HG03280 (cell line): ENCODE results near the gene PMIS2.
A peak's percentile ranks its signal among the peaks of the same experiment; 100 is the strongest.

Experiments used
- ATAC-seq: cut with Tn5 transposase; IDR thresholded peaks from one replicate; pipeline ENCODE4 v1.9.1; 2021; ENCODE audit warnings: mild to moderate bottlenecking, moderate library complexity; ENCODE audit not compliant: unreplicated experiment

PMIS2 gene

GRCh38 chr19:35623327-35624010, 37.5 kb downstream of the PMIS2 start:
- ATAC-seq: no peak

DNA sequence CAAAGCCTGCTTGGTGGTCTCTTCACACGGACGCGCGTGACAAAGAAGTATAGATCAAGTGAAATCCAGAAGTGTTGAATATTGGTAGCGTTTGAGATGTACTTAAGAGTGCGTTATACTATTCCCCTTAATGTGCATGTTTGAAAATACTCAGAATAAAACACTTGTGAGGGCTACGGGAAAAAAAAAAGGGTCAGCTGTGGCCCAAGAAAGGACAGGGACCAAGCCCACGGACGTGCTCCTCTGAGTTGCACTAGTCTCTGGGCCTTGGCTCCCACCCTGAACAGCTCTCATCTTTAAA, 42.2 kb downstream of the PMIS2 start:
- ATAC-seq: no peak

DNA sequence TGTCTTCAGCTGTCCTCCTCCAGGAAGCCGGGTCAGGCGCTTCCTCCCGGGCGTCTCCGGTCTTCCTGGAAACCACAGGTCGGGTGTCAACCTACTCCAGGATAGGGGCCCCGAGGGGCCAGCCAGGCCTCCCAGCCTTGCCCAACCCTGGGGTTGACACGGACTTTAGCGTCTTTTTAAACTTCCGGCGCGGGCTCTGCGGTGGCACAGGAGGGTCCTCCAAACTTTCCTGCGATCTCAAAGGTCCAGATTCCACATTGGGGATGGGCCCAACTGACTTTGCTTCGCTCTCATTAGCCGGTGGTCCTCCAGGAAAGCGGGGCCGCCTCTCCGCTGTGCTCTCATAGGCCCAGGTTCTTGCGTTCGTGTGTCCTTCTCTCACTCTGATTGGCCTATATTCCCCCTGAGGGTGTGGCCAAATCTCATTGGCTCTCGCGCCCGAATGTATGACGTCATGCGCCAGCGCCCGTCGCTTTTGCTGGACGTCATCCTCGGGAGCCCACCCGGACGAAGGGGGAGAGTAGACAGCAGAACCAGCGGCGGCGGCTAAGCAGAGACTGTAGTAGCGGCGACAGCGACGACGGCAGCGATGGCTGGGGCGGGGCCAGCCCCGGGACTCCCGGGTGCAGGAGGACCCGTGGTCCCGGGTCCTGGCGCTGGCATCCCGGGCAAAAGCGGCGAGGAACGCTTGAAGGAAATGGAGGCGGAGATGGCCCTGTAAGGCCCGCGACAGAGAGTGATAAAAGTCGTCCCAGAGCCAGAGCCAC, 42.8 kb downstream of the PMIS2 start, which contains the start of gene RBM42:
Gene RBM42, plus strand, starts transcription at position 472 of the 767 bp plus-strand sequence. Its CDS starts 118 bp downstream, at position 590.
- ATAC-seq: peak; percentile 94

DNA sequence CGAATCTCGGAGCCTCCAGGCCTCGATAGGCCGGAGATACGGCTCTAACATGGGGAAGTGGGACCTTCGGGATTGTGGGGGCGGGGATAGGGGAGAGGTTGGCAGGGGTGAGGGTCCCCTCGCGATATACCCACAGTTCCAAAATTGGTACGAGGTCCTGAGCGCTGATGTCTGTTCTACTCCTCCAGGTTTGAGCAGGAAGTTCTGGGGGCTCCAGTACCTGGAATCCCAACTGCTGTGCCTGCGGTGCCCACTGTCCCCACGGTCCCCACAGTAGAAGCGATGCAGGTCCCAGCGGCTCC, 43.3 kb downstream of the PMIS2 start:
- ATAC-seq: no peak

- no peak for ATAC-seq
Observed at GRCh38 chr19:35633727-35634440, 47.9 kb downstream of the PMIS2 start.

GRCh38 chr19:35636651-35637050, 50.7 kb downstream of the PMIS2 start:
- ATAC-seq: no peak
